DMS153 treated with DMSO at 0.1 percent for 48 hours (cell line): ENCODE results near the gene SLC16A7.
"Not testable (repeated sequence)": the region's sequence is repeated elsewhere in the genome, so short reads cannot be mapped to it uniquely, and the experiment has no call there.

Experiments
- DNase-seq: peaks from one replicate; lab custom pipeline; 2025; ENCODE audit not compliant: unreplicated experiment; lab: John Stamatoyannopoulos, UW

Gene SLC16A7

DNA sequence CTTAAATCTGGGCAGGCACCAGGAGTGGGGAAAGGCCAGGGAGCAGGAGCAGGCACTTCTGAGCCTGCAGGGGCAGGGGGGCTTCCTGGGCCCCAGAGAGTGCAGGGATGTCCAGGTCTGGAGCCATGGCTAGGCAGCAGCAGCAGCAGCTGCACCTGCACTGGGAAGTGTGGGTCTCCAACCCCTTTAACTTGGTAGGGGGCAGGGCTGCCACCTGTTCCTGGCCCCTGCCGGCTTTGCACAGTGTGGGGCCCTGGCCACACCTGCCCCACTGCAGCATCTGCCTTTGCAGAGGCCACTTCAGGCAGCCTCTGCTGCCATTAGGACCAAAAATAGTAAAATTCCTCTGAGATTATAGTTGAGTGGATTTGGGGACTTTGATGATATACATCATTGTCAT is 138.5 kb downstream of the SLC16A7 start:
- DNase-seq: no peak

DNA sequence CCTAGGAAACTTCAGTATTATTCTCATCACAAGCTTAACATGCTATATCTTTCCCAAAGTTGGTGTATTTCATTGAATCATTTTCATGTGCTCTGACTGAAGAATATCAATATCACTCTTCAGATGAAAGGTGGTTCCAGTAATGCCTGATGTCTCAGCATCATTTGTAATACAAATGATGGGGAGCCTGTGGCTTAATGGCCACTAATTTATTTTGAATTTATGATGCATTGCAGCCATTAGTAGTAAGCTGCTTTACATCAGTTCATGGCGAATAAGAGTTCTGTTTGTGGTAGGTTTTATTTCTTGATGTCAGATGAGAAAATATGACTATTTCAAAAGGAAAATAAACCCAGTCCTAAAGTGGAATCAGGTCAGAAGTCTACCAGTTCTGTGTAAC is 139.4 kb downstream of the SLC16A7 start:
- DNase-seq: no peak

DNA sequence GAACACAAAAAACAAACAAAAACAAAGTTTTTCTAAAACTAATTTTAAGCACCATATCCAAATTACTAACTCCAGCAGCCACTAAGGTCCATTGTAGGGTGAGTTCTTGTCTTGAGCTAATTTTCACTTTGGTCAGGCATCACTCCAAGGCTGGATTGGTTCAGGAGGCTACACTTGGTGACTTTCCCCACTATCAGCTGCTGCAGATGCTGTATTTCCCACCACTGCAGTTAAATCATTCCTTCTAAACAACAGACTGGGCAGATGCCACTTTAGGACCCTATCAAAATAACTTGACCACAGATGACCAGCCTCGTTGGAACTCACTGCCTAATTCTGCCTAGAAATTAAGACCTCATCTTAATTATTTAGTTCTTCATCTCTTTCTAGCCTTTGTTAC is 140.5 kb downstream of the SLC16A7 start:
- no peak for DNase-seq

DNA sequence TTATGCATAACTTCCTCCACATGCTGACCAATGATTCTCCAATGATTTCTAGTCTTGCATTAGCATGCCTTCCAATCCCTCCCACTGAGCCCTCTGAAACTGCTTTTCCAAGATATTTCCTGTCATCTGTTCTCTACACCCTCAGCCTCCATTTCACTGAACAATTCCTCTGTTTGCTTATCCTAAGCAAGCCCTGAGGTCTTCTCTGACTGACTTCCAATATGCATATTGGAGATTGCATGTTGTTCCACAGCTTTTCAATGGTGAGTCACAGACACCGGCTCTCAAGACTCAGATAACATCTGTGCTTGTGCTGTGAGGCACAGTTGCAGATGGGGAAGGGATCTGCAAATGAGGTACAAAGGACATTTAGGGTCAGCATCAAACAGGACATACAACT is 141.0 kb downstream of the SLC16A7 start:
- DNase-seq: no peak

DNA sequence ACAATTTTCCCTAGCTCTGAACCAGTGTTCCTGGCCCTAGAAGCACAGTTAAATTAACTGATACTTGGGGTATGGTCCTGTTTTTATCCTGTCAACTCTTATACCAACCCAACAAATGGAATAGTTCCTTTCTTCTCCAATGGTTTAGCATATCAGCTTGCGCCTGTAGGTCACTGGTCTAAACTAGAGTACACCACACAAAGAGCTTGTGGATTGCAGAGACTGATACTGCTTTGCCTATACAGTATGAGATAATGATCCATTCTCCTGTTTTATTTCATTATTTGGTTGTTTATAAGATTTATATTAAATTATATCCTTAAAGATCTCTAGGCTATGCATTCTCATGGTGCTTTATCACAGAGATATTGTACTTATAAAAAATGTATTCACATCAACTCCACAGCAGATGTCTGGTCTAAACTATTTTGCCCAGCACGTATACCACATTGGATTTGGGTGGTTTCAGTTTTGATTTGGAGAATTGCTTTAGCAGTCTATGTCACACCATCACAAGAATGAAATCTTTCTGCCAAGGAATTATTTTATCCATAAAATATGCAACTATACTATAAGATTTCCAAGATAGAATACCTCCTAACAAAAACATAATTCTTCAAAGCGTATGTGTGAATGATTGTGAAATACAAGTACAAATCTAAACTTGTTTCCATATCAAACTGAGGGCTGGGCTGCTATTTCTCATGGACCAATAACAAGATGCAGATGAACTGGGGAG is 142.1 kb downstream of the SLC16A7 start:
- no peak for DNase-seq

DNA sequence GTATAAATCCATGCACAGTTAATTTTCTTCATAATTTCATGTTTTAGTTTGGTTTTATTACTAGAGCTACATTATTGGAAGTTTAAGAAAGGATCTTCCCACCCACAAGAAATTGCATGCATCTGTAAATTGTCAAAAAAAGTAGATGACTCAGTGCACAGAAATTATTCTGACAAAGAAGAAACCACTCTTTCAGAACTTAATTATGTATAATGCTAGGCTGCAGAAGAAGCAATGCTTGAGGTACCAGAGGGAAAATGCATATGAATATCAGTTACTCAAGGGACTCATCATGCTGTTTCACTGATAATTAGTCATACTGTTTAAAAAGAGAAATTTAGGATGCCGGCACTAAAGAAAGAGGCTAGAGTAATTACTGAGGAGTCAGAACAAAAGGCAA is 147.0 kb downstream of the SLC16A7 start:
- no peak for DNase-seq

DNA sequence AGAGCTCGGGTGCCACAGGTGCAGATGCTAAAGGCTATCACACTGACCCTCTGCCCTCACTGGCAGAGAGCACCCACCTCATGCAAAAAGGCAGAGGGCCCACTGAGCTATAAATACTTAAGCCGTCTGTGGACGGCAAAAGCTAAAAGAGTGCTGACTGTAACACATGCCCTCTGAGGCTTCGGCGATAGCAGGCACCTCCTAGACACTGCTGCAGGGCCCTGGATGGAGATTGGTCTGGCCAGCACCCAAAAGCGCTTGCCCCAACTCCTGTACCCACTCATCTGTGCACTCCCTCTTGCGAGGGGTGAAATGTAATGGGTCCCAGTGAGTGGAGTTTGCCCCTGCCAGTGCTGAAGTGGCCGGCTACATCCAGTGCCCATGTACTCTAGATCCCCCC is 148.7 kb downstream of the SLC16A7 start:
- no peak for DNase-seq

DNA sequence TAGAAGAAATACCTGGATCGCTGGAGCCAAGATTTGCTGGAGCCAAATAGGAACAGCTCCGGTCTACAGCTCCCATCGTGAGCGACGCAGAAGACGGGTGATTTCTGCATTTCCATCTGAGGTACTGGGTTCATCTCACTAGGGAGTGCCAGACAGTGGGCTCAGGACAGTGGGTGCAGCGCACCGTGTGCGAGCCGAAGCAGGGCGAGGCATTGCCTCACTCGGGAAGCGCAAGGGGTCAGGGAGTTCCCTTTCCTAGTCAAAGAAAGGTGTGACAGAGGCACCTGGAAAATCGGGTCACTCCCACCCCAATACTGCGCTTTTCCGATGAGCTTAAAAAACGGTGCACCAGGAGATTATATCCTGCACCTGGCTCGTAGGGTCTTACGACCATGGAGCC is 155.3 kb downstream of the SLC16A7 start:
- DNase-seq: not testable (repeated sequence)

DNA sequence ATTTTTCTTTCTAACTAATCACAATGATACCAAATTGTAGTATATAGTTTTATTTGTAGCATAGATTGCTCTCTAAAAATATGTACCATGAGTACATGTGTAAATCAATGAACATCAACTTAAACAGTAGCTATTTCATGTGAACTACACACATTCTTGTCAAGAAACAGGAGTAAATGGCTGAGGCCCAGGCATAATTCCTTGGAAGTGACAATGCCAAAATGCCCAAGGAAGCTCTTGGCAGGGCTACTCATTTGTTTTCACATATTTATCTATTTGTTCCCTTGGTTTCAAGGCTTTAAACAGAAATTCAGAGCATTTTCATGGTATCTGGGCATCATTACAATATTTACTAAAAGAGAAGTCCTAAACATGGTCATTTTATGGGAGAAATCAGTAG is 165.7 kb downstream of the SLC16A7 start:
- no peak for DNase-seq

DNA sequence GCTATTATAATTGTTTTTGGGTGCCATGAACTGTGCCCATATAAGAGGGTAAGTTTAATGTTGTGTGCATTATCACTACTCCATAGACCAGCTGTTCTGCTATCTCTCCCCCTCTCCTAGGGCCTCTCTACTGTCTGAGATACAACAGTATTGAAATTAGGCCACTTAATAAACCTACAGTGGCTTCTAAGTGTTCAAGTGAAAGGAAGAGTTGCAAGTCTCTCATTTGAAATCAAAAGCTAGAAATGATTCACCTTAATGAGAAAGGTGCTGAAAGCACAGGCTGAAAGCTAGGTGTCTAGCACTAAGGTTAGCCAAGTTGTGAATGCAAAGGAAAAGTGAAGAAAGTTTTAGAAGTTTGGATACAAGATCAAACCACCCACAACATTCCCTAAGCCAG is 168.0 kb downstream of the SLC16A7 start:
- no peak for DNase-seq

DNA sequence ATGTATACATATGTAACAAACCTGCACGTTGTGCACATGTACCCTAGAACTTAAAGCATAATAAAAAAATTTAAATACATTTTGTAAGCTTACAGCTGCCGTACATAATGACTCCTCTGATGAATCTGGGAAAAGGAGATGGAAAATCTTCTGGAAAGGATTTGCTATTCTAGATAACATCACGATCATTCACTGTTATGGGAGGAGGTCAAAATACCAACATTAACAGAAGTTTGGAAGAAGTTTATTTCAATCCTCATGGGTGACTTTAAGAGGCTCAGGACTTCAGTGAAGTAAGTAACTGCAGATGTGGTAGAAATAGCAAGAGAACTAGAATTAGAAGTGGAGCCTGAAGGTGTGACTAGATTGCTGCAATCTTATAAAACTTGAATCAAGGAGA is 172.2 kb downstream of the SLC16A7 start:
- no peak for DNase-seq

DNA sequence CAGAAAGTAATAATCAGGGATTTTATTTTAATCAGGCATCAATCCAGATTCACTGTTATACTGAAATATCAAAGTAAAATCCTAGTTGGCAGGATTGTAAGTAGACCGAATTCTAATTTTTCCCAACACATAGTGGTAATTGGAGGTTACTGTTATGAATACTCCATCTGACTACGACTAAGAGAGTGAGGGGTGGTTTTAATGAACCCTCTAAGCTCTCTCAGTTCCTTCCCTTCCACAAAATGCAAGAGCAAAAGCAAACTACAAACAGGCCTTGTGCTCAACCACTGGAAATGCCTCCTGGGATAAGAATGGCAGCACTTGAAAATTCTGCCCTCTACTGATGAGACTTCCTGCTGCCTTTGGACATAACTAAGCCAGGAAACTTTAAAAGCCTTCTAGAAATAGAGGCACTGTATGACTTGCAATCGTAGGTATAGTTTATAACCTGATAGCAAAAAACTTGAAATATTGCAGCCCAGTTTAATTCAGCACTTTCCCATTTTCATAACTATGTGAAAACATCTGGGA is 184.8 kb downstream of the SLC16A7 start:
- peak; percentile 1 for DNase-seq

DNA sequence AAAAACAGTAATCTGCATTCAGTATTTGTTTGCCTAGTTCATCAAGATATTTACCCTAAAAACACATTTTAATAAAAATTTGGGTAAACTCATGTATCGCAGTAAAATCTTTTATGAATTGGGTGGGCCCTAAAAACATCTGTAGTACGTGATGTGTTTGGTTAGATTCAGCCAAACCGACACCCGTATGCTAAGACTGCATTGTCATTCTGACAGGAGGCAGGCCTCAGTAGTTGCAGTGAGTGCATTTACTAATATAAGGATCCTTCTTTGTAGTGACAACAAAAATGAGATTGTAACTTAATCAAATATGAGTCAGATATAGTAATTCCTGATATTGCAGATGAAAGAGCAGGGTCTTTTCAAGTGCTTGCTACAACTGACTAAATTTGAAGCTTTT is 191.8 kb downstream of the SLC16A7 start:
- DNase-seq: no peak

DNA sequence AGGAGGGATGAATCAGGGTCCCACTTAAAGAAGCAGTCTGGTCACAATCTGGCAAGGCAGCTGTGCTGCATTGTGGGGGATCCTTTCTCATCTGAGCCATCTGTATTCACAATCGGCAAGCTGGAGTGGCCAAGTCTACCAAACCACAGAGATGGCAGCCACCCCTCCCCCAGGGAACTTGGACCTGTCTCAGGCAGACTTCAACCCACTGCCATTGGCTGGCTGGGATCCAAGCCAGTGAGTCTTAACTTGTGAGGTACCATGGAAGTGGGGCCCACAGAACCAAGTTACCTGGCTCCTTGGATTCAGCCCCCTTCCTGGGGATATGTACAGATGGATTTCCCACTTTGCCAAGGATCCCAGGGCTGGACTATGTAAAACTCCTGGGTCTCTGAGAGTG is 196.8 kb downstream of the SLC16A7 start:
- no peak for DNase-seq

DNA sequence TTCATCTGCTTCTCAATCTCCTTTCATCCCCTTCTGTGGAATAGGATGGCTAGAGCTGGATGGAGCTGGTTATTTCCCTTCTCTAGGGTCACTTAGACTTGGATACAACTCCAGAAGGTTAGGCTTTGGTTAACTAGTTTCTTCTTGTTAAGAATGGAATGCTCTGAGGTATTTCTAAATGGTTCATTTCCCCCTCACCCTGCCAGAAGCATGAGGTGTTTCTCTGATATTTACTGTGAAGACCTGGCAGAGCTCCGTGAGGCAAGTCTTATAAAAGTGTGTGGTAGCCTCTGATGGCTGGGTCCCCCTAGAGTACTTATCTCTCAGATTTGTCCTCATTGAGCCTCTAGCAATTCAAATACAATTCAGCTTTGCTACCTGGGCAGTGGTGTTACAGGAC is 207.9 kb downstream of the SLC16A7 start:
- DNase-seq: no peak

DNA sequence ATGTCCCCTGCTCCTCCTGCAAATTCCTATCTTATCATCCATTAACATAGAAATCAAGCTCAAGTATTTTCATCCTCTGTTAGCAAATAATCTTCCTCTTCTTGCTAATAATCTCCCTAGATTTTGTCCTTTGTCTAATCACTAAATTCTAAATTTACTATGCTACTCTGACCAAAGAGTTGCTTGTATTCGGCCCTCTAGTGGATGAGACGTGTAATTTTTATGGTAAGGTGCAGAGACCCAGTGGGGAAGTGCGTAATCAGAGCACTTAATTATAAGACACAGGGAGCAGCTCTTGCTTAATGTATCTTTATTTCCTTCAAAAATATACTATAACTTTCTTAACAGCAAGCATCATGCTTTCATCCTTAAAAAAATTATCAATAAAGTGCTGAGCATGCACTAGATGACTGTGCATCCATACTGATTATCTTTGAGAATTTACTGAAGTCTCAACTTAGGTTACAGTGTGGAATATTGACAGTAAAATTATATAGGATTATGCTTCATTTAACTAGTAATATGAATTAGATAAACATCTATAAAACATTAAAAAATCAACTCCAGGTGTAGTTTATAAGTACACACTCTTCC is 212.6 kb downstream of the SLC16A7 start:
- peak; percentile 4 for DNase-seq

DNA sequence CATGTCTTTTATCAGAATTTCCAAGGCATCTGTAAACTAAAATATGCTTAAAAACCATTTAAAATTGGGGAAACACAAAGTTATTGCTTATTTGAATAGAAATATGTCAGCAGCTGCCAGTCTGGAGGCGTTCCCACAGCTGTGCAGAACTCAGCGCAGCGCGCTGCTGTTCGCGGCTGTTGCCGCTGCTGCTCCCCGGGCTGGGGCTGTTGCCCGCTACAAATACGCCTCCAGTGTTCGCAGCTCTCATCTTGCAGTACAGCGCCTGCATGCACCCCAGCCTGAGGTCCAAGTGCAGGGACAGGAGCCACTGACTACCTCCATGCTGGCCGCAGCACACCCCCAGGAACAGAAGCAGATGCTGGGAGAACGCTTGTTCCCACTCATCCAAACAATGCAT is 216.2 kb downstream of the SLC16A7 start:
- no peak for DNase-seq

DNA sequence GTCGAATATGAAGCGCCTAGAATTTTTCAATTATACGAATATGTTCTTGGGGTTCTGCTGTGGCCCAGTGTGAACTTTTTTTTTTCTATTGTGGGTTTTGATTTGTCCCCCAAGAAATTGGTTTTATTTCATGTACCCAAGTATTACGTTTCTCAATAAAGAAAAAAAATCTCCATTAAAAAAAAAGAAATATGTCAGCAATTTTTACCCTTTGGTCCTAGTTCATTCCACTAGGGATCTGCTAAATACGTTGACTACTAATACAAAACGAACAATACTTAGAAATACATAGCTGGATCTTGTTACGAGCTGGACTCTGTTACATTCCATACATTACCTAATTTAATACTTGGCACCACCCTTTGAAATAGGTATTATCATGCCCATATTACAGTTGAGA is 216.9 kb downstream of the SLC16A7 start:
- no peak for DNase-seq

DNA sequence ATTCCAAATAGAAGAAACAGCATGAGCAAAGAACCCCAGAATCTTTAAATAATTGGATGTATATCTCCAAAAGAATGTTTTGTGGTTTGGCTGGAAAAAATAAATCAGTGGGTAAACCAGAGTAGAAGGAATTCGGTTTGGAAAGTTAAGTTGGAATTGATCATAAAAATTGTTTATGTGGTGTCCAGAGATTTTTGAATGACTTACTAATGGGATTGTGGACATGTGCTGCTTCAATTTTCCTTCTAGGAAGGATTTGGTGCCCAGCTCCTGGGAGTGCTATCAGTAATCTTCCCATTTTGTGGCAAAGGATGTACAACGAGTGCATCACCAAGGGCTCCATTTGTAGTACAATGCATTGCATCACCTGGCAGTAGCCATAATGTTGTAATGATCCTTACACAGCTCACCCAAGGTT is 224.8 kb downstream of the SLC16A7 start:
- DNase-seq: no peak

DNA sequence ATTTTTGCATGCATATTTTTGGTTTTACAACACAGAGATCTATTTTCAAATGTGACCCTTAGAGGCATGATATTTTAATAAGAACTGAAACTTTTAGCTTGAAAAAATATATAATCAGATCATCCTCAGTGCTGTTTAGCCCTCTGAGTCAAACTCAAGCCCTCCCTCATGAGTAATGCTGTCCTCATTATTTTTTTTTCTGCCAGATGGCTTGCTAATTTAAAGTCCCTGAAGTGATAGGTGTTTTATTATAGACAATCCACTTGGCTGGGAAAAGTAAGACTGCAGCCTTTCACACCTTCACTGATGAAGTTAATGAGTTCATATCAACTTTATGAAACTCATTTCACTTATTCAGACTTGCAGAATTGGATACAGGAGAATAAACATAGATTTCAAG is 227.7 kb downstream of the SLC16A7 start:
- DNase-seq: no peak

DNA sequence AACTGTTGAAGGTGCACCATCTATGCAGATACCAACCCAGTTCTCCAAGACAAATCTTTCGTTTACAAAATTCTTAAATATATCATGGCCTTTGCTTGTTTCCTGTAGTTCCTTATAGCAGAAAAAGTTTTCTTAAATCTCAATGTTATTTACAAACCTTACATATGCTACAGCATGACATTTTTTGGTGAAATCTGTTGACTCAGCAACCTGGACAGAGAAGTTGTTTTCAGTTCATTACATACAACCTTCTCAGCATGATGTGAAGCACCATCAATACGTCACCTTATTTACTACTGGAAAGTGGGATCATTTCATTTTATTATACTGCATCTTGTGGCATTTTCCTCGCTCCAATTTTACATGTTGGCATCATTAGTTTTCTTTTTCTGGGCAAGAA is 231.9 kb downstream of the SLC16A7 start:
- DNase-seq: no peak

DNA sequence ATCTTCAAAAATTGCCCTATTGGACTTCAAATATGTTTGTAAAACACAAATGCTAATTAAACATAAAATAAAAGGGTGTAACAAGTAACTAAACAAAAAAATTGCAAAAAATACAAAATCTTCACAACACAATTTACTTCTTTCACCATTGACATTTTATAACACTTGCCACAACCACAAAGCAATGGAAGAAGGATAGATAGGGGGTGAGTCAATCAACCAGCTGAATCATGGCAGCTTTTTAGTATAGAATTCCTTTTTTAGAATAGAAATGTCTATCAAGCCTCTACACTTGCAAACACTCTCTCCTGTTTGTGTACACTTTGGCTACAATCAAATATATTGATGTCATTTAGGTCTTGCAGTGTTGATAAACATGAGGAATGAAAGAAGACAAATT is 232.7 kb downstream of the SLC16A7 start:
- DNase-seq: no peak

DNA sequence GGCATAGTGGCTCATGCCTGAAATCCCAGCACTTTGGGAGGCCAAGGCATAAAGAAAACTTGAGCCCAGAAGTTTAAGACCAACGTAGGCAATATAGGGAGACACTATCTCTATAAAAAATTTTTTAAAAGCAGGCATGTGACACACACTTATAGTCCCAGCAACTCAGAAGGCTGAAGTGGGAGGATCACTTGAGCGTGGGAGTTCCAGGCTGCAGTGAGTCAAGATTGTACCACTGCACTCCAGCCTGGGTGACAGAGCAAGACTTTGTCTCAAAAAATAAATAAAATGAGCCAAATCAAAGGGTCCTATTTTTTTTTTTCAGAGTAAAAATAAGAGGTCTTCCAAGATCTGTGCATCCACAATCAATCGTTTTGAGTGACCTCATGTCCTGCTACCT is 237.6 kb downstream of the SLC16A7 start:
- DNase-seq: no peak
